Lower leg skin (tissue), 3 donors: ENCODE results near the gene PYGB.

ENCODE experiments used
- POLR2A ChIP-seq, 2 donors: fragments of 450-650 bp; IDR thresholded peaks; one replicate each; pipeline ENCODE4 v1.6.1; 2016 to 2017; ENCODE audit warnings: antibody characterized with exemption in 2 of 2, mild to moderate bottlenecking in 1 of 2, moderate library complexity in 1 of 2
- TF ChIP-seq, protein P1 (sequence below), 3 donors: fragments of 450-650 bp; IDR thresholded peaks; one replicate each; pipeline ENCODE4 v1.5.1; 2016; ENCODE audit warnings: antibody characterized with exemption in 3 of 3, mild to moderate bottlenecking in 3 of 3, moderate library complexity in 2 of 3

DNA sequence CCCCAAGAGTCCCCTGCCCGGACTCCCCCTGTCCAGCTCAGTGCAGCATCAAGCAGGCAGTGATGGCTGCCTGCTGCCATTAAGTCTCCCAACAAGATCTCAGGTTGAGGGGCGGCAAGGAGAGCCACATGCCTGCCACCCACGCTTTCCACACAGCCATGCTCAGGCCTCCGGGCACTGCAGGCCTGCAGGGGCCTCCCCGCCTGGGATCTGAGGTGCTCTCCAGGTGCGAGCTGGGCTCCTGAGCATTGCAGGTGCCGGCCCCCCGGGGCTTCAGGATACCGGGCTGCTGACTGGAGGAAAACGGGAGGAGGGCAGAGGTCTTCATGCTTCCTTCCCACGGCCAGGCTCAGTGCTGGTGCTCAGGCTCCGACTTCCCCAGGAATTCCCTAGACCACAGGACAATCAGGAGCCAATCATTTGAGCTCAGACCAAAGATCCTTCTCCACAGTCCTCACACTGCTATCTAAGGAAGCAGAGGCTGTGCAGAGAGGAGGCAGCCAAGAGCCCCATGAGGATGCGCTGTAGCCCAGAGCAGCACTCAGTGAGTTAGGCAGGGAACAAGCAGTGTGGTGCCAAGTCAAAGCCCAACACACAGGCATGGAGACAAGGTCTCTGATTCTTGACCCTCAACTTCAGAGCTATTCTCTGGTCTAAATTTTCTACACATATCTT is 52.7 kb downstream of the PYGB start:
- TF ChIP-seq, protein P1, sequence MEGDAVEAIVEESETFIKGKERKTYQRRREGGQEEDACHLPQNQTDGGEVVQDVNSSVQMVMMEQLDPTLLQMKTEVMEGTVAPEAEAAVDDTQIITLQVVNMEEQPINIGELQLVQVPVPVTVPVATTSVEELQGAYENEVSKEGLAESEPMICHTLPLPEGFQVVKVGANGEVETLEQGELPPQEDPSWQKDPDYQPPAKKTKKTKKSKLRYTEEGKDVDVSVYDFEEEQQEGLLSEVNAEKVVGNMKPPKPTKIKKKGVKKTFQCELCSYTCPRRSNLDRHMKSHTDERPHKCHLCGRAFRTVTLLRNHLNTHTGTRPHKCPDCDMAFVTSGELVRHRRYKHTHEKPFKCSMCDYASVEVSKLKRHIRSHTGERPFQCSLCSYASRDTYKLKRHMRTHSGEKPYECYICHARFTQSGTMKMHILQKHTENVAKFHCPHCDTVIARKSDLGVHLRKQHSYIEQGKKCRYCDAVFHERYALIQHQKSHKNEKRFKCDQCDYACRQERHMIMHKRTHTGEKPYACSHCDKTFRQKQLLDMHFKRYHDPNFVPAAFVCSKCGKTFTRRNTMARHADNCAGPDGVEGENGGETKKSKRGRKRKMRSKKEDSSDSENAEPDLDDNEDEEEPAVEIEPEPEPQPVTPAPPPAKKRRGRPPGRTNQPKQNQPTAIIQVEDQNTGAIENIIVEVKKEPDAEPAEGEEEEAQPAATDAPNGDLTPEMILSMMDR (IDR thresholded peaks at IDR 0.05): no peak
- no peak for TF ChIP-seq POLR2A (IDR thresholded peaks at IDR 0.05)
